GM18505 (cell line): ENCODE data around the gene DAGLA.

Experiments
- ATAC-seq: cut with Tn5 transposase; IDR thresholded peaks from one replicate; pipeline ENCODE4 v1.9.1; 2021; ENCODE audit not compliant: unreplicated experiment
- POLR2A ChIP-seq: IDR thresholded peaks from 4 replicates; pipeline ENCODE4 v1.6.1; 2011; ENCODE audit warnings: borderline replicate concordance; ENCODE audit not compliant: insufficient read depth, insufficient read length; ENCODE audit errors: extremely low read depth

DAGLA gene

GRCh38 chr11:61675826-61676225, 4.4 kb upstream of the DAGLA start:
- TF ChIP-seq POLR2A: no peak
- ATAC-seq: no peak

GRCh38 chr11:61679296-61679695, 895 bp upstream of the DAGLA start:
- ATAC-seq: no peak
- no peak for TF ChIP-seq POLR2A

- ATAC-seq: no peak
- TF ChIP-seq POLR2A: no peak
These were observed 531 bp downstream of the DAGLA start for GRCh38 chr11:61680622-61681221.

DNA sequence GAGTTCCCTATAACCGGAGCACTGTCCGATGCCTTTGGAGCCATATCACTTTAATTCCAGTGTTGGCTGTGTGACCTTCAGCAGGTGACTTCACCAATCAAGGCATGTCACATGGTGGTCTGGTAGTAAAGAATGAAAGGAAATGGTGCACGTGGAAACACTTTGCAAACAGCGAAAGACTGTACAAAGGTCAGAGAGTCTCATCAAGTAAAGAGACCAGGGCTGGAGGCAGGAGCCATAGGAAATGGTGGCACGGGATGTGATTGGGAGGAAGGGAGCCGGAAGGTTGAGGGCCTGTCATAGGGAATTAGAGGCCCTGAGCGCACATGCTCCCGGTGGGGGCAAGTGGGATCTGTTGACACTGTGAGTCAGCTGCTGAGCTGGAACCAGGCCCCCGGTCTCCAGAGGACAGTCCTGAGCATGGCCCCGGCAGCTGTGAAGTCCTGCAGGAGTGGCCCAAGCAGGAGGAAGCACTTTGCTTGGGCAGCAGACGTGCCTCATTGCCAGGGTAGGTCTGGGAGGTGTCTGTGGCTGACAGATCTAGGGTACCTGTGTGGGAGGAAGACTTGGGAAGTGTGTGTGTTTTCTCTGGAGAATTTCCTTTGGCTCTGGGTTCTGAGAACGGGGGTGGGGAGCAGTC, 2.0 kb downstream of the DAGLA start:
- no peak for TF ChIP-seq POLR2A
- ATAC-seq: no peak

DNA sequence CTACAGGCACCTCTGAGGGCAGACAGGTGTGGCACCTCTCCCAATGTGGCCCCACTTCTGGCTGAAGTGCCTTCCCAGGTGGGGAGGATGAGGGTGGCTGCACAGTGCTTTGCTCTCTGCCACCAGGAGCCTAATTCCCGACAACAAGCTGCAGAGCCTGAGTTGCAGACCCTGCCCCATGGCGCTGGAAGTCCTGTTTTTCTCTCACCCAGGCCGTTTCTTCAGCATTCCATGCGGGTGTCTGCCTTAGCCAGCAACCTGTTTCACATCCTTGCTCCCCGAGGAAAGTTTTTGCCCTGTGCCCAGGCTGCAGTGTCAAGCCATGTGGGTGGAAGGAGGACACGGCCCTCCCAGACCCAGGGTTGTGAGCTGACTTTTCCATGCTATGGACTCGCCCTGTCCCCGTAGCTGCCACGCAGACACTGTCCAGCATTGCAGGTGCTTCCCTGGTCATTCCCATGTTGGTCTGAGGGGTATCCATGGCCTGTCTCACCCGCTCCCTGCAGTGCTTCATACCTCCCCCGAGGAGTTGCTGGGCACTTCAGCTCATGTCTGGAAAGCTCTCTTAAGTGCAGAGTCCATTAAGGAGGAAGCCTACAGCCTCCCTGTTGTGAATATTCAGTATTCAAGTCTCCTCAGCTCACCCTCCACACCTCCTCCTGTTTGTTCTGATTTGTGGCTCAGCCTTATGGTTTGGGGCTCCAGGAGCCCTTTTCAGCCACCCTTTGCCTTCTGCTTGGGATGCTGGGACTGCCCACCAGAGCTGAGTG, 2.9 kb downstream of the DAGLA start:
- ATAC-seq: no peak
- TF ChIP-seq POLR2A: no peak

DNA sequence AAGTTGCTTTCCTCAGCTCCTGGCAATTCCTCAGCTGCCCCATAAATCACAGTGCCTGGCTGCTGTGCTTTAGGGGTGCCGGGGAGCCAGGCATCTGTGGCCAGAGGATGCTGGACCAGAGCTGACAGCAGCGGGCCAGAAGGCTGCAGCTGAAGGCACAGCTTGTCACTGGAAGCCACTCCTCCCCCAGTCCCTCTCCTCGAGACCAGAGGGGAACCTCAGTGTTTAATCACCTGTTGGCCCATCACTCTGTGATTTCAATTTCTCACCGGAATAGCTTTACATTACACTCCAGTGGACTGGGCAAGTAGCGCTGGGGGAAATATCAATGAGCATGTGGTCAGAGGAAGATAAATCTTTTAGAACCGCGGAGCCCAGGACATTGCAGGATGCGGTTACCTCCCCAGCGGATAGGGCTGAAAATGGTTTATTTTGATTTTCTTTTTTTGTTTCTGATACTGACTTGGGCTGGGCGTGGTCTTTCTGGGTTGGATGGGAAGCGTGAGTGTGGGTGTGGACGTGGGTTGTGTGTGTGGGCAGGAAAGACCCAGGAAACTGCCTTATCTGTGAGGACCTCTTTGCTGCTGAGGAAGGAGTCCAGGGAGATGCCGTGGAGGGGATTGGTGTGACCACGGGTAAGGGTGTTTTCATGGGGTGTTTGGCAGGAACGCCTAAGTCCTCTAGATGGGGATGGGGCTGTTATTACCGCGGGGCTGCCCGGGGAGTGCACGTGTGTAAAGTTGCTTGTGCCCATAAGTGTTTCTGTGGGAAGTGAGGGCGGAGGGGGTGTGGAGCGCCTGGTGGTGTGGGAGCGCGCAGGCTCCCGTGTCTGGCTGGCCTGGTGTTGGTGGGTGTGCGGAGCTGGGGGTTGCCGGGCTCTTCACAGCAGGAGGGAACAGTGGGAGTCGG, 4.0 kb downstream of the DAGLA start:
- no peak for TF ChIP-seq POLR2A
- no peak for ATAC-seq

- no peak for ATAC-seq
- no peak for TF ChIP-seq POLR2A
These were observed 4.9 kb downstream of the DAGLA start for GRCh38 chr11:61684870-61685616.

DNA sequence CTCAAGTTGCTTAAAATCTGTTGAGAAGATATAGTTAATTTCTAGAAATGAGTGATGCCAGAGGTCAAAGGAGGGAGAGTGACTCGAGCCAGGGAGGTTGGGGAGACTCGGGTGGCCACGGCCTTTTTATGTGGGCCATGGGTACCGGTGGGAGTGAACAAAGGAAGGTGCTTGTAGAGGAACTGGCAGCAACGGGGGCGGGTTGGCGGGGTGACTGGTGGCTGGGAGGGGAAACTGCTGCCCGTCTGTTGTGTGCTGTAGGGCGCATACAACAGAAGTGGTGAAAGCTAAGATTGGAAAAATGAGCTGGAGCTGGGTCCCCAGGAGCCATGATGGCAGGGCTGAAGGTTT, 5.4 kb downstream of the DAGLA start:
- no peak for ATAC-seq
- TF ChIP-seq POLR2A: no peak

DNA sequence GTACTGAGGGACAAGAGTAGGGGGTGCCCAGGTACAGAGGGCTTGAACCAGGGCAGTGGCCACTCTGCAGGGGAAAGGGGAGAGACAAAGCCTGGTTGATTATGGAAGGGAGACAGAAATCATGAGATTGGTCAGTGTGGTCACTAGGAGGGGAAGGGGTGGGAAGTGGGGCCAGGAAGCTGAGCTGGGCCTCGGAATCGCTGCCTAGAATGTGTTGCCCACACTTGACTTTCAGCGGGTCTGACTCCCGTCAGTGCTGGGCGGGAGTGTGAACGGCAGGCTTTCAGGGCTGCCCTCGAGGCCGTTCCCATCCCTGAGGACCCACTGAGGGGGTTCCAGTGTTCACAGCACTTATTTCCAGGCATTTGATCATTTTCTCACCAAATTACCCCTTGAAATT, 5.9 kb downstream of the DAGLA start:
- TF ChIP-seq POLR2A: no peak
- ATAC-seq: no peak

DNA sequence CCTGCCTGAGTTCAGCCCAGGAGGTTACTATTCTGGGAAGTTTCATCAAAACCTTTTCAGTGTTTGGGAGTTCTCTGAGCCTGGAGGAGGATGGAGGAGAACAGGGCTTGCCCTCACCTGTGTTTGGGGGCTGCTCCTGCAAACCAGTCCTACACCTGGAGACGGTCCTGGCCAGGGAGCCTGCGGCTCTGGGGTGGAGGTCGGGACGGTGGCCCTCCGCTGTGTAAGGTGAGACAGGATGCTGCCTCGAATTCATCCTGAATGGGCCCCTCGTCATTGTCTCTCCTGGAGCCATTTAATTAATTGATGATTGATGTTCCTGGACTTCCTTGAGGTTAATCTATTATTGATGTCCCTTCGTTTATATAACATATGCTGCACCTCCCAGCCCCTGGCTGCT, 6.3 kb downstream of the DAGLA start:
- no peak for TF ChIP-seq POLR2A
- no peak for ATAC-seq

GRCh38 chr11:61687420-61687819, 7.2 kb downstream of the DAGLA start:
- TF ChIP-seq POLR2A: no peak
- ATAC-seq: no peak

- TF ChIP-seq POLR2A: no peak
- no peak for ATAC-seq
These were observed 8.4 kb downstream of the DAGLA start for GRCh38 chr11:61688365-61689163.
